Tibial nerve (tissue), 4 donors: ENCODE results near the gene KCNMA1.

Experiments used
- CTCF ChIP-seq, 5 experiments: fragments of 200-600 bp in 3 of 5; fragments of 450-650 bp in 2 of 5; sonication (generic) in 3 of 5; IDR thresholded peaks; one replicate each; pipeline ENCODE4 v1.5.1; 2016 to 2019; ENCODE audit warnings: antibody characterized with exemption in 5 of 5, mild to moderate bottlenecking in 3 of 5, moderate library complexity in 2 of 5
- EP300 ChIP-seq, 2 donors: sonication (generic); formaldehyde crosslinking; IDR thresholded peaks; one replicate each; pipeline ENCODE4 v1.6.1; 2017; ENCODE audit warnings: antibody characterized with exemption in 2 of 2, mild to moderate bottlenecking in 1 of 2
- POLR2A ChIP-seq, 2 donors: fragments of 450-650 bp; IDR thresholded peaks; one replicate each; pipeline ENCODE4 v1.6.1; 2017; ENCODE audit warnings: antibody characterized with exemption in 2 of 2, mild to moderate bottlenecking in 2 of 2, moderate library complexity in 2 of 2

- no peak for TF ChIP-seq EP300 (IDR thresholded peaks at IDR 0.05)
- no peak for TF ChIP-seq CTCF (IDR thresholded peaks at IDR 0.05)
- TF ChIP-seq POLR2A (IDR thresholded peaks at IDR 0.05), result no peak
These were observed 498.1 kb downstream of the KCNMA1 start for GRCh38 chr10:77139252-77140160.
